ENCODE data around the gene REG1B.

- TF ChIP-seq CTCF (IDR thresholded peaks at IDR 0.05) (no peak), POLR2A (IDR thresholded peaks at IDR 0.05) (peak in 1 of 3 donors; percentile 24)
These were observed 34.9 kb upstream of the REG1B start for GRCh38 chr2:79122676-79123075.
